Loucy (cell line): ENCODE results near the gene EPHA8.

ENCODE experiments used
- EZH2phosphoT487 ChIP-seq: fragments of 200-600 bp; IDR thresholded peaks from 2 replicates; pipeline ENCODE4 v1.6.1; 2018; ENCODE audit warnings: antibody characterized with exemption, mild to moderate bottlenecking, moderate library complexity, borderline replicate concordance
- TF ChIP-seq, protein P1 (sequence below): fragments of 200-600 bp; sonication (generic); conservative IDR thresholded peaks from 2 replicates; pipeline ENCODE4 v1.5.1; 2014; ENCODE audit warnings: mild to moderate bottlenecking, antibody characterized with exemption, low read length

DNA sequence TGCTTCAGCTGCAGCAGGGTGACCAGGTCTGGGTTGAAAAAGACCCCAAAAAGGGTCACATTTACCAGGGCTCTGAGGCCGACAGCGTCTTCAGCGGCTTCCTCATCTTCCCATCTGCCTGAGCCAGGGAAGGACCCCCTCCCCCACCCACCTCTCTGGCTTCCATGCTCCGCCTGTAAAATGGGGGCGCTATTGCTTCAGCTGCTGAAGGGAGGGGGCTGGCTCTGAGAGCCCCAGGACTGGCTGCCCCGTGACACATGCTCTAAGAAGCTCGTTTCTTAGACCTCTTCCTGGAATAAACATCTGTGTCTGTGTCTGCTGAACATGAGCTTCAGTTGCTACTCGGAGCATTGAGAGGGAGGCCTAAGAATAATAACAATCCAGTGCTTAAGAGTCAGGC lies 76.0 kb downstream of the EPHA8 start:
- TF ChIP-seq, protein P1, sequence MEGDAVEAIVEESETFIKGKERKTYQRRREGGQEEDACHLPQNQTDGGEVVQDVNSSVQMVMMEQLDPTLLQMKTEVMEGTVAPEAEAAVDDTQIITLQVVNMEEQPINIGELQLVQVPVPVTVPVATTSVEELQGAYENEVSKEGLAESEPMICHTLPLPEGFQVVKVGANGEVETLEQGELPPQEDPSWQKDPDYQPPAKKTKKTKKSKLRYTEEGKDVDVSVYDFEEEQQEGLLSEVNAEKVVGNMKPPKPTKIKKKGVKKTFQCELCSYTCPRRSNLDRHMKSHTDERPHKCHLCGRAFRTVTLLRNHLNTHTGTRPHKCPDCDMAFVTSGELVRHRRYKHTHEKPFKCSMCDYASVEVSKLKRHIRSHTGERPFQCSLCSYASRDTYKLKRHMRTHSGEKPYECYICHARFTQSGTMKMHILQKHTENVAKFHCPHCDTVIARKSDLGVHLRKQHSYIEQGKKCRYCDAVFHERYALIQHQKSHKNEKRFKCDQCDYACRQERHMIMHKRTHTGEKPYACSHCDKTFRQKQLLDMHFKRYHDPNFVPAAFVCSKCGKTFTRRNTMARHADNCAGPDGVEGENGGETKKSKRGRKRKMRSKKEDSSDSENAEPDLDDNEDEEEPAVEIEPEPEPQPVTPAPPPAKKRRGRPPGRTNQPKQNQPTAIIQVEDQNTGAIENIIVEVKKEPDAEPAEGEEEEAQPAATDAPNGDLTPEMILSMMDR = 0 out of 2 replicates have a peak, but pooled peaks have one; percentile 24
- TF ChIP-seq EZH2phosphoT487 = no peak
